Astrocyte (in vitro differentiated cells and primary cell): Measurements from ENCODE around the gene IGSF3. TPM values are rescaled to one million over a fixed set of nuclear protein-coding genes. Genes with fewer than 3 reads are reported as not detected.
"Not testable (repeated sequence)": the region's sequence is repeated elsewhere in the genome, so short reads cannot be mapped to it uniquely, and the experiment has no call there.

ENCODE experiments used
- DNase-seq: peaks from one replicate; pipeline ENCODE4 v3.0.0-alpha.2; 2010; ENCODE audit warnings: low read depth
- FAIRE-seq: peaks from 2 replicates; lab custom pipeline; 2011; peaks lifted over from hg19 to GRCh38; lab: Jason Lieb, UNC
- H2AFZ ChIP-seq: 2 replicates; pipeline ENCODE4 v1.6.0; 2012; ENCODE audit warnings: low read depth, low read length, inconsistent platforms
- H3K27ac ChIP-seq: 2 replicates; pipeline ENCODE4 v1.5.1; 2011; ENCODE audit warnings: low read depth, low read length, inconsistent platforms
- H3K27me3 ChIP-seq: 2 replicates; pipeline ENCODE4 v1.6.0; 2011; ENCODE audit warnings: low read length, inconsistent platforms; ENCODE audit not compliant: insufficient read depth
- H3K36me3 ChIP-seq: 2 replicates; pipeline ENCODE4 v1.5.1; 2011; ENCODE audit warnings: low read length, inconsistent platforms; ENCODE audit not compliant: insufficient read depth
- H3K4me1 ChIP-seq: 2 replicates; pipeline ENCODE4 v1.5.1; 2011; ENCODE audit warnings: low read length, inconsistent platforms; ENCODE audit not compliant: insufficient read depth
- H3K4me2 ChIP-seq: 2 replicates; pipeline ENCODE4 v1.6.0; 2012; ENCODE audit warnings: low read length, inconsistent platforms
- H3K4me3 ChIP-seq: 2 replicates; pipeline ENCODE4 v1.5.1; 2011; ENCODE audit warnings: low read depth, mild to moderate bottlenecking, low read length, inconsistent platforms; ENCODE audit not compliant: insufficient read depth
- H3K79me2 ChIP-seq: 2 replicates; pipeline ENCODE4 v1.6.0; 2012; ENCODE audit warnings: mild to moderate bottlenecking, low read length, inconsistent platforms; ENCODE audit not compliant: insufficient read depth
- H3K9ac ChIP-seq: 2 replicates; pipeline ENCODE4 v1.6.0; 2012; ENCODE audit warnings: mild to moderate bottlenecking, low read length, inconsistent platforms
- H3K9me3 ChIP-seq: 2 replicates; pipeline ENCODE4 v1.5.1; 2012; ENCODE audit warnings: low read depth, mild to moderate bottlenecking, low read length, inconsistent platforms; ENCODE audit not compliant: insufficient read depth
- H4K20me1 ChIP-seq: 2 replicates; pipeline ENCODE4 v1.6.0; 2012; ENCODE audit warnings: low read length, inconsistent platforms; ENCODE audit not compliant: insufficient read depth
- H3K27ac Mint-ChIP-seq: one replicate; pipeline ENCODE4 v1.8.0; 2021; ENCODE audit warnings: mild to moderate bottlenecking, mixed read lengths; ENCODE audit not compliant: unreplicated experiment
- H3K27me3 Mint-ChIP-seq: one replicate; pipeline ENCODE4 v1.8.0; 2021; ENCODE audit warnings: low read depth, mixed read lengths; ENCODE audit not compliant: unreplicated experiment
- H3K36me3 Mint-ChIP-seq: one replicate; pipeline ENCODE4 v1.8.0; 2021; ENCODE audit warnings: low read depth, mixed read lengths; ENCODE audit not compliant: unreplicated experiment
- H3K4me1 Mint-ChIP-seq: one replicate; pipeline ENCODE4 v1.8.0; 2021; ENCODE audit warnings: low read depth, mixed read lengths; ENCODE audit not compliant: unreplicated experiment
- H3K4me3 Mint-ChIP-seq: one replicate; pipeline ENCODE4 v1.8.0; 2021; ENCODE audit warnings: mild to moderate bottlenecking, moderate library complexity, mixed read lengths; ENCODE audit not compliant: unreplicated experiment
- H3K9me3 Mint-ChIP-seq: one replicate; pipeline ENCODE4 v1.8.0; 2021; ENCODE audit warnings: mild to moderate bottlenecking, mixed read lengths; ENCODE audit not compliant: unreplicated experiment
- total RNA-seq: library from RNA; stranded (reverse); gene quantifications from 2 replicates; pipeline ENCODE4 v1.2.1, GENCODE V29; 2021

IGSF3 gene
- total RNA-seq, 1 donor from 2014 or later: 11.7 TPM

GRCh38 chr1:116591951-116592605 is 75.5 kb downstream of the IGSF3 start:
- not testable (repeated sequence) for H3K4me3 ChIP-seq, H3K27me3 ChIP-seq, FAIRE-seq, H3K9ac ChIP-seq, H2AFZ ChIP-seq, H3K9me3 ChIP-seq, H3K27ac ChIP-seq, H3K9me3 Mint-ChIP-seq, H3K4me1 ChIP-seq, H3K36me3 Mint-ChIP-seq, H3K36me3 ChIP-seq, H3K4me2 ChIP-seq, H3K4me3 Mint-ChIP-seq, H3K27ac Mint-ChIP-seq, H3K27me3 Mint-ChIP-seq, DNase-seq, H4K20me1 ChIP-seq, H3K79me2 ChIP-seq
- H3K4me1 Mint-ChIP-seq: peaks cover 33% of the 10 kb centered on the region

- not testable (repeated sequence) for H4K20me1 ChIP-seq, H3K27me3 Mint-ChIP-seq, H3K4me3 ChIP-seq, H3K4me3 Mint-ChIP-seq, H2AFZ ChIP-seq, DNase-seq, H3K27me3 ChIP-seq, H3K9me3 Mint-ChIP-seq, H3K36me3 Mint-ChIP-seq, H3K4me2 ChIP-seq, H3K36me3 ChIP-seq, H3K9me3 ChIP-seq, H3K79me2 ChIP-seq, H3K4me1 ChIP-seq, H3K9ac ChIP-seq, H3K27ac Mint-ChIP-seq, FAIRE-seq, H3K27ac ChIP-seq
- peaks cover 35% of the 10 kb centered on the region for H3K4me1 Mint-ChIP-seq
Measured at GRCh38 chr1:116591006-116591950, 76.3 kb downstream of the IGSF3 start.

- FAIRE-seq, H3K4me3 Mint-ChIP-seq: not testable (repeated sequence)
Measured at GRCh38 chr1:116590359-116591005, 77.1 kb downstream of the IGSF3 start.

GRCh38 chr1:116589101-116589735 is 78.3 kb downstream of the IGSF3 start:
- not testable (repeated sequence) for H3K9ac ChIP-seq, DNase-seq, H3K36me3 Mint-ChIP-seq, H3K4me2 ChIP-seq, H3K36me3 ChIP-seq, H3K27me3 Mint-ChIP-seq, H3K27me3 ChIP-seq, H3K9me3 ChIP-seq, H3K4me3 ChIP-seq, H3K9me3 Mint-ChIP-seq, H4K20me1 ChIP-seq, H3K4me1 ChIP-seq, H3K79me2 ChIP-seq, FAIRE-seq, H3K27ac ChIP-seq
- Mint-ChIP-seq H3K4me1 (peaks cover 35% of the 10 kb centered on the region), H3K4me3 (peak overlapping the region; percentile 29), H3K27ac (peak overlapping the region; percentile 15)
- peak overlapping the region; percentile 41 for H2AFZ ChIP-seq

More at GRCh38 chr1:116590359-116591005, 77.1 kb downstream of the IGSF3 start:
- not testable (repeated sequence) for H3K4me2 ChIP-seq, H3K79me2 ChIP-seq, H3K27ac Mint-ChIP-seq, H3K9ac ChIP-seq, H4K20me1 ChIP-seq, H3K27ac ChIP-seq, H3K4me3 ChIP-seq, H3K9me3 Mint-ChIP-seq, H3K9me3 ChIP-seq, H3K36me3 ChIP-seq, H3K27me3 ChIP-seq, H3K36me3 Mint-ChIP-seq, H2AFZ ChIP-seq, H3K4me1 ChIP-seq, DNase-seq, H3K27me3 Mint-ChIP-seq
- peaks cover 35% of the 10 kb centered on the region for H3K4me1 Mint-ChIP-seq
